OCI-LY1 (cell line): Measurements from ENCODE around the gene ZNF487.

Source experiments
- H2AFZ ChIP-seq: fragments of 200-600 bp; sonication (generic), shearing (Covaris generic); 2 replicates; pipeline ENCODE4 v1.6.0; 2014; ENCODE audit warnings: antibody characterized with exemption, mild to moderate bottlenecking, low read length
- H3F3A ChIP-seq: fragments of 200-600 bp; sonication (generic), shearing (Covaris generic); 2 replicates; pipeline ENCODE4 v1.6.0; 2014; ENCODE audit warnings: mild to moderate bottlenecking, antibody characterized with exemption, low read length, moderate library complexity; ENCODE audit not compliant: insufficient read depth
- H3K27ac ChIP-seq: fragments of 200-600 bp; sonication (generic); 2 replicates; pipeline ENCODE4 v1.5.1; 2014; ENCODE audit warnings: low read length, mixed run types, mild to moderate bottlenecking, low read depth; ENCODE audit not compliant: poor library complexity, severe bottlenecking
- H3K27me3 ChIP-seq: fragments of 200-600 bp; sonication (generic); 2 replicates; pipeline ENCODE4 v1.6.0; 2014; ENCODE audit warnings: antibody characterized with exemption, mild to moderate bottlenecking, low read length, moderate library complexity; ENCODE audit not compliant: insufficient read depth
- H3K36me3 ChIP-seq: fragments of 200-600 bp; sonication (generic); 2 replicates; pipeline ENCODE4 v1.6.1; 2014; ENCODE audit warnings: mild to moderate bottlenecking, antibody characterized with exemption, low read length, moderate library complexity, mixed read lengths; ENCODE audit not compliant: insufficient read depth
- H3K4me1 ChIP-seq: fragments of 200-600 bp; sonication (generic); 2 replicates; pipeline ENCODE4 v1.5.1; 2014; ENCODE audit warnings: mild to moderate bottlenecking, low read length, moderate library complexity; ENCODE audit not compliant: insufficient read depth, severe bottlenecking
- H3K4me2 ChIP-seq: fragments of 200-600 bp; sonication (generic), shearing (Covaris generic); 2 replicates; pipeline ENCODE4 v1.6.1; 2014; ENCODE audit warnings: low read length
- H3K4me3 ChIP-seq: fragments of 200-600 bp; sonication (generic); 2 replicates; pipeline ENCODE4 v1.5.1; 2014; ENCODE audit warnings: low read length, low read depth, mild to moderate bottlenecking, mixed read lengths; ENCODE audit not compliant: poor library complexity, severe bottlenecking
- H3K79me2 ChIP-seq: fragments of 200-600 bp; shearing (Covaris generic); 2 replicates; pipeline ENCODE4 v1.6.1; 2016; ENCODE audit warnings: mixed run types, low read length, mixed read lengths; ENCODE audit not compliant: insufficient read depth
- H3K9ac ChIP-seq: fragments of 200-600 bp; sonication (generic), shearing (Covaris generic); 2 replicates; pipeline ENCODE4 v1.6.1; 2014; ENCODE audit warnings: mild to moderate bottlenecking, low read length, mixed read lengths
- H3K9me2 ChIP-seq: fragments of 200-600 bp; sonication (generic), shearing (Covaris generic); 2 replicates; pipeline ENCODE4 v1.6.1; 2014; ENCODE audit warnings: low read depth, mild to moderate bottlenecking, low read length, mixed read lengths
- H3K9me3 ChIP-seq: fragments of 200-600 bp; shearing (Covaris generic); 2 replicates; pipeline ENCODE4 v1.6.1; 2014; ENCODE audit warnings: low read length, mixed read lengths
- H4K20me1 ChIP-seq: fragments of 200-600 bp; sonication (generic), shearing (Covaris generic); 2 replicates; pipeline ENCODE4 v1.6.0; 2016; ENCODE audit warnings: mild to moderate bottlenecking, low read length; ENCODE audit not compliant: insufficient read depth
- CTCF ChIP-seq: fragments of 200-600 bp; sonication (generic), shearing (Covaris generic); IDR thresholded peaks from 2 replicates; pipeline ENCODE4 v1.5.1; 2017; ENCODE audit warnings: mild to moderate bottlenecking, antibody characterized with exemption, low read length, moderate library complexity, mixed read lengths
- EZH2 ChIP-seq: fragments of 200-600 bp; sonication (generic), shearing (Covaris generic); IDR thresholded peaks from 2 replicates; pipeline ENCODE4 v1.8.0; 2017; ENCODE audit warnings: borderline replicate concordance, mixed run types, mild to moderate bottlenecking, antibody characterized with exemption, low read length, moderate library complexity, mixed read lengths

The ZNF487 gene

GRCh38 chr10:43436291-43437140 is at the start of gene ZNF487:
TSS of gene ZNF487 (plus strand) at chr10:43437111. CDS start at chr10:43475814, 38,703 bp downstream.
- peaks cover 30% of the 10 kb centered on the region for H3K4me1 ChIP-seq
- H3F3A ChIP-seq: no peaks in the 10 kb centered on the region
- TF ChIP-seq CTCF (0 out of 2 replicates have a peak, but pooled peaks have one; percentile 17), EZH2 (no peak)
- no peaks in the 10 kb centered on the region for H3K27me3 ChIP-seq
- no peaks in the 10 kb centered on the region for H3K79me2 ChIP-seq
- peak within 1 kb of the TSS; percentile 78 for H3K4me3 ChIP-seq
- H3K36me3 ChIP-seq: peaks cover 8% of the 10 kb centered on the region
- H2AFZ ChIP-seq: no peak within 1 kb of the TSS
- H3K4me2 ChIP-seq: peak within 1 kb of the TSS; percentile 92
- peak within 1 kb of the TSS; percentile 94 for H3K9ac ChIP-seq
- H3K9me2 ChIP-seq: no peaks in the 10 kb centered on the region
- peak within 1 kb of the TSS; percentile 74 for H3K27ac ChIP-seq
- H3K9me3 ChIP-seq: no peaks in the 10 kb centered on the region
- H4K20me1 ChIP-seq: no peaks in the 10 kb centered on the region

GRCh38 chr10:43387678-43388032 is 49.3 kb upstream of the ZNF487 start:
- H3K4me2 ChIP-seq: no peak overlapping the region
- no peak overlapping the region for H3K4me3 ChIP-seq
- no peaks in the 10 kb centered on the region for H3K27me3 ChIP-seq
- no peak overlapping the region for H2AFZ ChIP-seq
- TF ChIP-seq EZH2 (no peak), CTCF (no peak)
- H3K36me3 ChIP-seq: peaks cover 80% of the 10 kb centered on the region
- H4K20me1 ChIP-seq: peaks cover 5% of the 10 kb centered on the region; the same call in 1 of the 2 replicates
- peaks cover 5% of the 10 kb centered on the region; the same call in 1 of the 2 replicates for H3F3A ChIP-seq
- H3K27ac ChIP-seq: no peak overlapping the region
- no peaks in the 10 kb centered on the region for H3K9me2 ChIP-seq
- H3K9me3 ChIP-seq: no peaks in the 10 kb centered on the region
- H3K79me2 ChIP-seq: no peaks in the 10 kb centered on the region
- H3K4me1 ChIP-seq: no peaks in the 10 kb centered on the region
- H3K9ac ChIP-seq: no peak overlapping the region

GRCh38 chr10:43389867-43390266 is 47.0 kb upstream of the ZNF487 start:
- TF ChIP-seq CTCF (no peak), EZH2 (no peak)
- Histone ChIP-seq H3F3A (peaks cover 5% of the 10 kb centered on the region; the same call in 1 of the 2 replicates), H3K4me1 (peaks cover 10% of the 10 kb centered on the region), H3K79me2 (peaks cover 15% of the 10 kb centered on the region), H3K9me2 (no peaks in the 10 kb centered on the region), H3K27ac (no peak overlapping the region), H3K27me3 (no peaks in the 10 kb centered on the region), H2AFZ (no peak overlapping the region), H3K36me3 (peaks cover 100% of the 10 kb centered on the region), H4K20me1 (peaks cover 10% of the 10 kb centered on the region; the same call in 1 of the 2 replicates), H3K4me3 (no peak overlapping the region), H3K4me2 (peak overlapping the region; percentile 6; the same call in 1 of the 2 replicates), H3K9ac (no peak overlapping the region), H3K9me3 (no peaks in the 10 kb centered on the region)
